ENCODE results near the gene SAMD7. TPM values are rescaled to one million over a fixed set of nuclear protein-coding genes. Genes with fewer than 3 reads are reported as not detected.

SAMD7 gene
- total RNA-seq, 1 experiment from 2014 or later = not detected

DNA sequence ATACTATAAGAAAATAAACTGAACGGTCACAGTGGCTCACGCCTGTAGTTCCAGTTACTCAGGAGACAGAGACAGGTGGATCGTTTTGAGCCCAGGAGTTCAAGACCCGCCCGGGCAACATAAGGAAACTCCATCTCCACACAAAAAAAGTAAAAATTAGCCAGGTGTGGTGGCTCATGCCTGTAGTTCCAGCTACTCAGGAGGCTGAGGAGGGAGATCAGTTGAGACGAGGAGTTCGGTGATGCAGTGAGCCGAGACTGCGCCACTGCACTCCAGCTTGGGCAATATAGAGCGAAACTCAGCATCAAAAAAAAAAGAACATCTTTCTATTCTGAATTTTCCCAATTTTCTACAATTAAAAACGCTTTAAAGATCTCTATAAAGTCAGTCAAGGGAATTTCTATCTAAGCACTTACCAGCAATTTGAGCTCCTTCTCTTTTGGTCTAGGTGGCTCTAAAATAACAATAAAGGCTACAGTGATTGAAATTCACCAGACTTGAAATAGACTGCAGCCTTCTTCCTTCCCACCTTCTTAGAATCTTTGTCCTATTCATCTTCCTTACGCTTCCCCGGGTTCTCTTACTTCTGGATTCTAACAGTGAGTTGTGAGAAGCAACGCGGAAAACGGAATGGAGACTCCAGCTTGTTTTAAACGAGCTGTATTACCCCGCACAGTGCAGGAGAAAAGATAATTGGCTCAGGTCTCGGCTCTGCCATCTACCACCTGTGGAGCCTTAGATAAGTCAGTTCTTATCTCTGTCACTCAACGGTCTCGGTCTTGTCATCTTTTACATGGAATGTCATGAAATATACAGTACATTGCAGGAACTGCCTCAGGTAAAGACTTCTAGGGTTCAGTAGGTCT lies 54.4 kb downstream of the SAMD7 start:
- ChIA-PET CTCF (interaction anchor here (1.0 to 1.1 kb wide), 2 partner anchors 99 to 104 kb away, joined by 3 to 7 read pairs; no protein-coding TSS in a partner anchor), POLR2A (interaction anchor here (0.5 to 1.4 kb wide), 3 partner anchors 194 to 1305 kb away, joined by 3 to 5 read pairs (median 5); no protein-coding TSS in a partner anchor)
- H3K36me3 Mint-ChIP-seq = no peaks in the 10 kb centered on the region
- ATAC-seq (peak; percentile 29), DNase-seq (ENCODE audit: low spot score) (no peak)
- H3K4me1 Mint-ChIP-seq = peaks cover 33% of the 10 kb centered on the region
- H3K27ac Mint-ChIP-seq = peak overlapping the region; percentile 47; the same call in 1 of the 2 replicates
- peak overlapping the region; percentile 82 for H3K4me3 Mint-ChIP-seq
- peaks cover 4% of the 10 kb centered on the region; the same call in 1 of the 2 replicates for H3K27me3 Mint-ChIP-seq (ENCODE audit: low read depth)
- H3K9me3 Mint-ChIP-seq = no peaks in the 10 kb centered on the region
- no peak for TF ChIP-seq IRF2 (CRISPR knock-in tag; IDR thresholded peaks at IDR 0.05; ENCODE audit: borderline replicate concordance, low read depth)
- TF ChIP-seq ZNF416 (CRISPR knock-in tag; IDR thresholded peaks at IDR 0.05) = no peak
- no peak for TF ChIP-seq SP1 (CRISPR knock-in tag; conservative IDR thresholded peaks at IDR 0.05)
- no peak for TF ChIP-seq ZBTB21 (CRISPR knock-in tag; IDR thresholded peaks at IDR 0.05; ENCODE audit: borderline replicate concordance)
- TF ChIP-seq, protein P1, sequence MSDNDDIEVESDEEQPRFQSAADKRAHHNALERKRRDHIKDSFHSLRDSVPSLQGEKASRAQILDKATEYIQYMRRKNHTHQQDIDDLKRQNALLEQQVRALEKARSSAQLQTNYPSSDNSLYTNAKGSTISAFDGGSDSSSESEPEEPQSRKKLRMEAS (CRISPR knock-in tag; IDR thresholded peaks at IDR 0.05) = no peak
- no peak for TF ChIP-seq SMAD4 (CRISPR knock-in tag; IDR thresholded peaks at IDR 0.05)
- TF ChIP-seq ESRRA (CRISPR knock-in tag; IDR thresholded peaks at IDR 0.05; ENCODE audit: borderline replicate concordance) = no peak
- no peak for TF ChIP-seq ZNF121 (CRISPR knock-in tag; IDR thresholded peaks at IDR 0.05)
- TF ChIP-seq, protein P2, sequence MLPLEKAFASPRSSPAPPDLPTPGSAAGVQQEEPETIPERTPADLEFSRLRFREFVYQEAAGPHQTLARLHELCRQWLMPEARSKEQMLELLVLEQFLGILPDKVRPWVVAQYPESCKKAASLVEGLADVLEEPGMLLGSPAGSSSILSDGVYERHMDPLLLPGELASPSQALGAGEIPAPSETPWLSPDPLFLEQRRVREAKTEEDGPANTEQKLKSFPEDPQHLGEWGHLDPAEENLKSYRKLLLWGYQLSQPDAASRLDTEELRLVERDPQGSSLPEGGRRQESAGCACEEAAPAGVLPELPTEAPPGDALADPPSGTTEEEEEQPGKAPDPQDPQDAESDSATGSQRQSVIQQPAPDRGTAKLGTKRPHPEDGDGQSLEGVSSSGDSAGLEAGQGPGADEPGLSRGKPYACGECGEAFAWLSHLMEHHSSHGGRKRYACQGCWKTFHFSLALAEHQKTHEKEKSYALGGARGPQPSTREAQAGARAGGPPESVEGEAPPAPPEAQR (CRISPR knock-in tag; IDR thresholded peaks at IDR 0.05) = no peak

DNA sequence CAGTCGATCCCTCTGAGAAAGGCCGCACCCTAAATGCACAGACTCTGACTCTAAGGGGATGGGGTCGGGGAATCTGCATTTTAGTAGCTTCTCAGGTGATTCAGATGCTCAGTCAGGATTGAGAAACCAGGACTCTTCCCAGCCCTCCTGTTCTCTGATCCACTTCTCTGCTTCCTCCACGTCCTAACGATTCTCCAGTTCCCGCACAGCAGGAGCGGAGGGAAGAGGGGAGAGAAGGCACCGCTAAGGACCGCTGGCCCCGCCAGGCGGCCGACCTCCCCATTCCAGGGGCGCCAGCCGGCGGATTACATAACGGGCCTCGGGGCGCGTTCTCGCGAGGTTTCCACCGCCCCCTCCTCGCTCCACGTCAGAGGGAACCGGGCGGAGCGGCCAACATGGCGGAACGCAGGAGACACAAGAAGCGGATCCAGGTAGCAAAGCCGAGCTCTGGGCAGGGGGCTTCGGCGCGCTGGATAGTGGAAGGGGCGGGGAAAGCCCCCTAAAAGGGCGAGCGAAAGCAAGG lies 55.1 kb downstream of the SAMD7 start, which contains the start of gene SEC62:
TSS of gene SEC62 (plus strand) at position 380 of the 523 bp plus-strand sequence. CDS start at position 396, 16 bp downstream.
- peak within 1 kb of the TSS; percentile 82 for H3K4me3 Mint-ChIP-seq
- DNase-seq (ENCODE audit: low spot score) = peak; percentile 97
- no peaks in the 10 kb centered on the region for H3K36me3 Mint-ChIP-seq
- H3K27me3 Mint-ChIP-seq (ENCODE audit: low read depth) = peaks cover 4% of the 10 kb centered on the region; the same call in 1 of the 2 replicates
- no peaks in the 10 kb centered on the region for H3K9me3 Mint-ChIP-seq
- POLR2A ChIA-PET = interaction anchor here (0.5 to 1.4 kb wide), 2 partner anchors 194 to 1305 kb away, joined by 3 to 5 read pairs; no protein-coding TSS in a partner anchor
- CTCF ChIA-PET = interaction anchor here (0.6 to 1.3 kb wide), 7 partner anchors 71 to 143 kb away, joined by 3 to 12 read pairs (median 4); partner anchors contain the start of gene GPR160
- peak; percentile 92 for ATAC-seq
- peak within 1 kb of the TSS; percentile 96 for H3K27ac Mint-ChIP-seq
- H3K4me1 Mint-ChIP-seq = peaks cover 33% of the 10 kb centered on the region
- TF ChIP-seq ZNF671 (CRISPR knock-in tag; IDR thresholded peaks at IDR 0.05) (peak; percentile 39; the same call in 1 of the 2 replicates), RORB (CRISPR knock-in tag; IDR thresholded peaks at IDR 0.05) (no peak), ELF4 (CRISPR knock-in tag; IDR thresholded peaks at IDR 0.05; ENCODE audit: low read depth) (no peak), TEAD4 (CRISPR knock-in tag; IDR thresholded peaks at IDR 0.05) (no peak), NR2C2 (CRISPR knock-in tag; IDR thresholded peaks at IDR 0.05) (no peak), ZNF416 (CRISPR knock-in tag; IDR thresholded peaks at IDR 0.05) (no peak), SMAD4 (CRISPR knock-in tag; IDR thresholded peaks at IDR 0.05) (no peak), SP1 (CRISPR knock-in tag; conservative IDR thresholded peaks at IDR 0.05) (peak; percentile 76), PRRX2 (CRISPR knock-in tag; IDR thresholded peaks at IDR 0.05) (no peak), ZBTB21 (CRISPR knock-in tag; IDR thresholded peaks at IDR 0.05; ENCODE audit: borderline replicate concordance) (peak; percentile 88; the same call in 1 of the 2 replicates), ETV6 (CRISPR knock-in tag; IDR thresholded peaks at IDR 0.05) (peak; percentile 52; the same call in 1 of the 2 replicates)
- TF ChIP-seq, protein P3, sequence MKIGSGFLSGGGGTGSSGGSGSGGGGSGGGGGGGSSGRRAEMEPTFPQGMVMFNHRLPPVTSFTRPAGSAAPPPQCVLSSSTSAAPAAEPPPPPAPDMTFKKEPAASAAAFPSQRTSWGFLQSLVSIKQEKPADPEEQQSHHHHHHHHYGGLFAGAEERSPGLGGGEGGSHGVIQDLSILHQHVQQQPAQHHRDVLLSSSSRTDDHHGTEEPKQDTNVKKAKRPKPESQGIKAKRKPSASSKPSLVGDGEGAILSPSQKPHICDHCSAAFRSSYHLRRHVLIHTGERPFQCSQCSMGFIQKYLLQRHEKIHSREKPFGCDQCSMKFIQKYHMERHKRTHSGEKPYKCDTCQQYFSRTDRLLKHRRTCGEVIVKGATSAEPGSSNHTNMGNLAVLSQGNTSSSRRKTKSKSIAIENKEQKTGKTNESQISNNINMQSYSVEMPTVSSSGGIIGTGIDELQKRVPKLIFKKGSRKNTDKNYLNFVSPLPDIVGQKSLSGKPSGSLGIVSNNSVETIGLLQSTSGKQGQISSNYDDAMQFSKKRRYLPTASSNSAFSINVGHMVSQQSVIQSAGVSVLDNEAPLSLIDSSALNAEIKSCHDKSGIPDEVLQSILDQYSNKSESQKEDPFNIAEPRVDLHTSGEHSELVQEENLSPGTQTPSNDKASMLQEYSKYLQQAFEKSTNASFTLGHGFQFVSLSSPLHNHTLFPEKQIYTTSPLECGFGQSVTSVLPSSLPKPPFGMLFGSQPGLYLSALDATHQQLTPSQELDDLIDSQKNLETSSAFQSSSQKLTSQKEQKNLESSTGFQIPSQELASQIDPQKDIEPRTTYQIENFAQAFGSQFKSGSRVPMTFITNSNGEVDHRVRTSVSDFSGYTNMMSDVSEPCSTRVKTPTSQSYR (CRISPR knock-in tag; IDR thresholded peaks at IDR 0.05) = 0 out of 2 replicates have a peak, but pooled peaks have one; percentile 59
- TF ChIP-seq, protein P4, sequence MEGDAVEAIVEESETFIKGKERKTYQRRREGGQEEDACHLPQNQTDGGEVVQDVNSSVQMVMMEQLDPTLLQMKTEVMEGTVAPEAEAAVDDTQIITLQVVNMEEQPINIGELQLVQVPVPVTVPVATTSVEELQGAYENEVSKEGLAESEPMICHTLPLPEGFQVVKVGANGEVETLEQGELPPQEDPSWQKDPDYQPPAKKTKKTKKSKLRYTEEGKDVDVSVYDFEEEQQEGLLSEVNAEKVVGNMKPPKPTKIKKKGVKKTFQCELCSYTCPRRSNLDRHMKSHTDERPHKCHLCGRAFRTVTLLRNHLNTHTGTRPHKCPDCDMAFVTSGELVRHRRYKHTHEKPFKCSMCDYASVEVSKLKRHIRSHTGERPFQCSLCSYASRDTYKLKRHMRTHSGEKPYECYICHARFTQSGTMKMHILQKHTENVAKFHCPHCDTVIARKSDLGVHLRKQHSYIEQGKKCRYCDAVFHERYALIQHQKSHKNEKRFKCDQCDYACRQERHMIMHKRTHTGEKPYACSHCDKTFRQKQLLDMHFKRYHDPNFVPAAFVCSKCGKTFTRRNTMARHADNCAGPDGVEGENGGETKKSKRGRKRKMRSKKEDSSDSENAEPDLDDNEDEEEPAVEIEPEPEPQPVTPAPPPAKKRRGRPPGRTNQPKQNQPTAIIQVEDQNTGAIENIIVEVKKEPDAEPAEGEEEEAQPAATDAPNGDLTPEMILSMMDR (IDR thresholded peaks at IDR 0.05) = no peak
- TF ChIP-seq, protein P5, sequence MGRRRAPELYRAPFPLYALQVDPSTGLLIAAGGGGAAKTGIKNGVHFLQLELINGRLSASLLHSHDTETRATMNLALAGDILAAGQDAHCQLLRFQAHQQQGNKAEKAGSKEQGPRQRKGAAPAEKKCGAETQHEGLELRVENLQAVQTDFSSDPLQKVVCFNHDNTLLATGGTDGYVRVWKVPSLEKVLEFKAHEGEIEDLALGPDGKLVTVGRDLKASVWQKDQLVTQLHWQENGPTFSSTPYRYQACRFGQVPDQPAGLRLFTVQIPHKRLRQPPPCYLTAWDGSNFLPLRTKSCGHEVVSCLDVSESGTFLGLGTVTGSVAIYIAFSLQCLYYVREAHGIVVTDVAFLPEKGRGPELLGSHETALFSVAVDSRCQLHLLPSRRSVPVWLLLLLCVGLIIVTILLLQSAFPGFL (CRISPR knock-in tag; IDR thresholded peaks at IDR 0.05; ENCODE audit: borderline replicate concordance) = no peak
- TF ChIP-seq, protein P6, sequence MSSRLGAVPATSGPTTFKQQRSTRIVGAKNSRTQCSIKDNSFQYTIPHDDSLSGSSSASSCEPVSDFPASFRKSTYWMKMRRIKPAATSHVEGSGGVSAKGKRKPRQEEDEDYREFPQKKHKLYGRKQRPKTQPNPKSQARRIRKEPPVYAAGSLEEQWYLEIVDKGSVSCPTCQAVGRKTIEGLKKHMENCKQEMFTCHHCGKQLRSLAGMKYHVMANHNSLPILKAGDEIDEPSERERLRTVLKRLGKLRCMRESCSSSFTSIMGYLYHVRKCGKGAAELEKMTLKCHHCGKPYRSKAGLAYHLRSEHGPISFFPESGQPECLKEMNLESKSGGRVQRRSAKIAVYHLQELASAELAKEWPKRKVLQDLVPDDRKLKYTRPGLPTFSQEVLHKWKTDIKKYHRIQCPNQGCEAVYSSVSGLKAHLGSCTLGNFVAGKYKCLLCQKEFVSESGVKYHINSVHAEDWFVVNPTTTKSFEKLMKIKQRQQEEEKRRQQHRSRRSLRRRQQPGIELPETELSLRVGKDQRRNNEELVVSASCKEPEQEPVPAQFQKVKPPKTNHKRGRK (CRISPR knock-in tag; IDR thresholded peaks at IDR 0.05; ENCODE audit: borderline replicate concordance) = 0 out of 2 replicates have a peak, but pooled peaks have one; percentile 50

Measured in WTC11 (cell line).